Trophoblast cell (in vitro differentiated cells and primary cell): Measurements from ENCODE around the gene BEND6.

Experiments used
- DNase-seq, 2 donors: peaks; one replicate each; pipeline ENCODE4 v3.0.0-alpha.2; 2016
- H2AFZ ChIP-seq: 2 replicates; pipeline ENCODE4 v1.6.1; 2013; ENCODE audit warnings: low read length, moderate library complexity, mild to moderate bottlenecking; ENCODE audit not compliant: insufficient read depth, poor library complexity
- H2AK5ac ChIP-seq: 2 replicates; pipeline ENCODE4 v1.6.1; 2013; ENCODE audit warnings: mild to moderate bottlenecking, low read length
- H2BK120ac ChIP-seq: 2 replicates; pipeline ENCODE4 v1.6.1; 2013; ENCODE audit warnings: low read length, mild to moderate bottlenecking, moderate library complexity; ENCODE audit not compliant: insufficient read depth, poor library complexity
- H2BK12ac ChIP-seq: 2 replicates; pipeline ENCODE4 v1.6.1; 2013; ENCODE audit warnings: mild to moderate bottlenecking, low read length, moderate library complexity
- H2BK5ac ChIP-seq: 2 replicates; pipeline ENCODE4 v1.6.1; 2013; ENCODE audit warnings: low read length, low read depth, moderate library complexity, mild to moderate bottlenecking; ENCODE audit not compliant: poor library complexity
- H3K14ac ChIP-seq: 2 replicates; pipeline ENCODE4 v1.6.1; 2013; ENCODE audit warnings: mild to moderate bottlenecking, low read length
- H3K18ac ChIP-seq: 2 replicates; pipeline ENCODE4 v1.6.1; 2013; ENCODE audit warnings: mild to moderate bottlenecking, low read length
- H3K23ac ChIP-seq: 2 replicates; pipeline ENCODE4 v1.6.1; 2013; ENCODE audit warnings: low read length
- H3K27ac ChIP-seq: 2 replicates; pipeline ENCODE4 v1.5.1; 2013; ENCODE audit warnings: low read depth, mild to moderate bottlenecking, inconsistent platforms, low read length, moderate library complexity
- H3K27me3 ChIP-seq: 2 replicates; pipeline ENCODE4 v1.6.1; 2013; ENCODE audit warnings: inconsistent platforms, mild to moderate bottlenecking, low read length, moderate library complexity; ENCODE audit not compliant: insufficient read depth
- H3K36me3 ChIP-seq, 2 experiments: 1 replicate in 1 of 2; 2 replicates in 1 of 2; pipeline ENCODE4 v1.6.1; 2013; ENCODE audit warnings: low read length in 2 of 2, mild to moderate bottlenecking in 2 of 2, moderate library complexity in 1 of 2; ENCODE audit not compliant: insufficient read depth in 2 of 2, control insufficient read depth in 1 of 2
- H3K4ac ChIP-seq: 2 replicates; pipeline ENCODE4 v1.6.1; 2013; ENCODE audit warnings: low read depth, mild to moderate bottlenecking, low read length, moderate library complexity
- H3K4me1 ChIP-seq, 2 experiments: 1 replicate in 1 of 2; 2 replicates in 1 of 2; pipeline ENCODE4 v1.6.1; 2013; ENCODE audit warnings: low read length in 2 of 2, mild to moderate bottlenecking in 2 of 2, moderate library complexity in 1 of 2; ENCODE audit not compliant: insufficient read depth in 2 of 2, control insufficient read depth in 1 of 2
- H3K4me2 ChIP-seq: 2 replicates; pipeline ENCODE4 v1.6.1; 2013; ENCODE audit warnings: inconsistent platforms, mild to moderate bottlenecking, low read length, moderate library complexity
- H3K4me3 ChIP-seq: 2 replicates; pipeline ENCODE4 v1.5.1; 2013; ENCODE audit warnings: mild to moderate bottlenecking, low read depth, low read length, inconsistent platforms
- H3K79me1 ChIP-seq: one replicate; pipeline ENCODE4 v1.6.1; 2013; ENCODE audit warnings: low read length
- H3K79me2 ChIP-seq: 2 replicates; pipeline ENCODE4 v1.6.1; 2013; ENCODE audit warnings: low read length, mild to moderate bottlenecking; ENCODE audit not compliant: control insufficient read depth, insufficient read depth, poor library complexity
- H3K9ac ChIP-seq: 2 replicates; pipeline ENCODE4 v1.6.1; 2013; ENCODE audit warnings: mild to moderate bottlenecking, low read length
- H3K9me3 ChIP-seq: 2 replicates; pipeline ENCODE4 v1.6.1; 2013; ENCODE audit warnings: low read depth, mild to moderate bottlenecking, control low read depth, inconsistent platforms, low read length; ENCODE audit not compliant: insufficient read depth
- H4K12ac ChIP-seq: 2 replicates; pipeline ENCODE4 v1.6.1; 2013; ENCODE audit warnings: low read depth, mild to moderate bottlenecking, low read length, moderate library complexity
- H4K8ac ChIP-seq: 2 replicates; pipeline ENCODE4 v1.6.1; 2013; ENCODE audit warnings: low read depth, mild to moderate bottlenecking, low read length, moderate library complexity
- H4K91ac ChIP-seq: one replicate; pipeline ENCODE4 v1.6.1; 2013; ENCODE audit warnings: low read depth, mild to moderate bottlenecking, low read length, moderate library complexity
- WGBS: extraction: QIAGEN DNeasy Blood & Tissue Kit; methylation state at CpG from one replicate; pipeline ENCODE4 v1.1.7; 2013; ENCODE audit warnings: missing lambda C conversion rate; ENCODE audit not compliant: insufficient read length, insufficient coverage; ENCODE audit errors: extremely low coverage; 5-methylcytosine and 5-hydroxymethylcytosine counted together

BEND6 gene

DNA sequence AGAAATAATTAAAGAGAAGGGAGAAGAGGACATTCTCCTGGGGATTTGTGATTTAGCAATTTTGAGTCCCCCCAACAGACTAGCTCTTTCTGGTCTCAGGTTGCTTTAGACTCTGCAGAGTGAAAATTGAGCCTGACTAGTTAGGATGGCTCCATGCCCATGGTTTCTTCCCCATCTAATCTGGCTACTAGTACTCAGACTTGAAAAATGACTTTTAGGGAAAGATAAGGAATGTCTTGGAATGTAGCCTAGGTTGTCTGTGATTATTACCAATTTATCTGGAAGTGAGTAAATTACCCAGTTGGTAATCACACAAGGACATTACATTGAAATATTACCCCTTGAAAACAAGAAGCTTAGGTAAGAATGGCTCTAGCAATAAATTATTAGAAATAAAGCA is 4.2 kb downstream of the BEND6 start:
- no peak overlapping the region for H3K27ac ChIP-seq
- H2BK5ac ChIP-seq = no peak overlapping the region
- no peak overlapping the region for H3K14ac ChIP-seq
- DNase-seq = no peak
- H4K12ac ChIP-seq = no peak overlapping the region
- no peak overlapping the region for H3K23ac ChIP-seq
- no peak overlapping the region for H3K18ac ChIP-seq
- H4K8ac ChIP-seq = no peak overlapping the region
- no peak overlapping the region for H3K4me2 ChIP-seq
- no peak overlapping the region for H3K9ac ChIP-seq
- H2BK12ac ChIP-seq = no peak overlapping the region
- H3K79me2 ChIP-seq = peaks cover 4% of the 10 kb centered on the region
- no peak overlapping the region for H2BK120ac ChIP-seq
- H3K4me3 ChIP-seq = no peak overlapping the region
- peaks cover 9% of the 10 kb centered on the region for H3K79me1 ChIP-seq
- H3K36me3 ChIP-seq = no peaks in the 10 kb centered on the region
- H3K4me1 ChIP-seq = no peaks in the 10 kb centered on the region
- no peaks in the 10 kb centered on the region for H3K27me3 ChIP-seq
- no peaks in the 10 kb centered on the region for H3K9me3 ChIP-seq
- no peak overlapping the region for H3K4ac ChIP-seq
- H2AK5ac ChIP-seq = no peak overlapping the region
- no peak overlapping the region for H2AFZ ChIP-seq
- H4K91ac ChIP-seq = no peak overlapping the region

DNA sequence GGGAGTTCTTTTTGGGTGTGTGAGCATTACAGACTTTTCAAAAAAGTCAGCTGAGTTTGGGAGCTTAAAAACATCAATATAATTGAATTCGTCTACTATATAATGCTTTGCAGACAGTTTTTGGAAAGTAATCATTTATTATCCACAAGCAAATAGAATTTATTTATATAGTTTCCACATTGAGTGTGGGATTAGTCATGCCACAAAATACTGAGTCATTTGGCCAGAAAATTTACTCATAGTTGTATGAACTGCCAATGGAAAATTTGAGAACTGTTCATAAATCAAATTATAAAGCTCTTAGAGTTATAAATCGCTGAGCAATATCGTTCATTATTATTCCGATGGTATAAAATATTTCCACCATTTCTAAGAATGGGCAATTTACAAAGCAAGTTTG is 5.0 kb downstream of the BEND6 start:
- no CpG with 5 or more reads among the region's 4 CpGs for WGBS
- Histone ChIP-seq H2BK120ac (no peak overlapping the region), H4K8ac (no peak overlapping the region), H2AK5ac (no peak overlapping the region), H3K9ac (no peak overlapping the region), H3K79me1 (peaks cover 5% of the 10 kb centered on the region), H3K4ac (no peak overlapping the region), H3K14ac (no peak overlapping the region), H2BK12ac (no peak overlapping the region), H4K91ac (no peak overlapping the region), H3K18ac (no peak overlapping the region), H2AFZ (no peak overlapping the region), H3K4me3 (no peak overlapping the region), H3K23ac (no peak overlapping the region), H3K27ac (no peak overlapping the region), H3K9me3 (no peaks in the 10 kb centered on the region), H3K27me3 (no peaks in the 10 kb centered on the region), H3K79me2 (no peaks in the 10 kb centered on the region), H2BK5ac (no peak overlapping the region), H3K4me2 (no peak overlapping the region), H3K4me1 (no peaks in the 10 kb centered on the region), H4K12ac (no peak overlapping the region), H3K36me3 (no peaks in the 10 kb centered on the region)
- DNase-seq = no peak

GRCh38 chr6:56961151-56961550 is 6.2 kb downstream of the BEND6 start:
- no peak overlapping the region for H2BK12ac ChIP-seq
- H2AFZ ChIP-seq = no peak overlapping the region
- H3K9me3 ChIP-seq = no peaks in the 10 kb centered on the region
- no peaks in the 10 kb centered on the region for H3K79me1 ChIP-seq
- H2BK120ac ChIP-seq = no peak overlapping the region
- no peak overlapping the region for H3K4ac ChIP-seq
- no peak overlapping the region for H3K4me3 ChIP-seq
- H3K27ac ChIP-seq = no peak overlapping the region
- H4K91ac ChIP-seq = no peak overlapping the region
- H3K36me3 ChIP-seq = no peaks in the 10 kb centered on the region
- no peak overlapping the region for H3K18ac ChIP-seq
- no peak overlapping the region for H3K4me2 ChIP-seq
- no peak overlapping the region for H3K14ac ChIP-seq
- DNase-seq = no peak
- H2BK5ac ChIP-seq = no peak overlapping the region
- no peak overlapping the region for H4K12ac ChIP-seq
- H3K27me3 ChIP-seq = no peaks in the 10 kb centered on the region
- no peaks in the 10 kb centered on the region for H3K79me2 ChIP-seq
- H4K8ac ChIP-seq = no peak overlapping the region
- no peak overlapping the region for H2AK5ac ChIP-seq
- no peak overlapping the region for H3K9ac ChIP-seq
- no CpG with 5 or more reads among the region's 2 CpGs for WGBS
- H3K23ac ChIP-seq = no peak overlapping the region
- H3K4me1 ChIP-seq = no peaks in the 10 kb centered on the region

GRCh38 chr6:56962441-56962840 is 7.5 kb downstream of the BEND6 start:
- Histone ChIP-seq H3K9ac (no peak overlapping the region), H3K36me3 (no peaks in the 10 kb centered on the region), H3K27me3 (no peaks in the 10 kb centered on the region), H3K9me3 (no peaks in the 10 kb centered on the region), H2BK5ac (no peak overlapping the region), H2AK5ac (no peak overlapping the region), H3K14ac (no peak overlapping the region), H3K4me2 (no peak overlapping the region), H2BK120ac (no peak overlapping the region), H3K79me1 (no peaks in the 10 kb centered on the region), H2BK12ac (no peak overlapping the region), H3K4me1 (no peaks in the 10 kb centered on the region), H3K18ac (no peak overlapping the region), H3K79me2 (no peaks in the 10 kb centered on the region), H4K12ac (no peak overlapping the region), H3K4ac (no peak overlapping the region), H3K27ac (no peak overlapping the region), H4K91ac (no peak overlapping the region), H3K23ac (no peak overlapping the region), H3K4me3 (no peak overlapping the region), H4K8ac (no peak overlapping the region), H2AFZ (no peak overlapping the region)
- WGBS = no CpG with 5 or more reads among the region's 2 CpGs
- no peak for DNase-seq

- no peaks in the 10 kb centered on the region for H3K79me1 ChIP-seq
- H2BK5ac ChIP-seq = no peak overlapping the region
- H3K18ac ChIP-seq = no peak overlapping the region
- no peaks in the 10 kb centered on the region for H3K36me3 ChIP-seq
- no peak overlapping the region for H3K27ac ChIP-seq
- no peak overlapping the region for H3K9ac ChIP-seq
- H3K27me3 ChIP-seq = no peaks in the 10 kb centered on the region
- no peak overlapping the region for H4K8ac ChIP-seq
- no peaks in the 10 kb centered on the region for H3K4me1 ChIP-seq
- no peak overlapping the region for H4K12ac ChIP-seq
- H3K4me3 ChIP-seq = no peak overlapping the region
- no peak overlapping the region for H2AK5ac ChIP-seq
- DNase-seq = no peak
- no peak overlapping the region for H2BK120ac ChIP-seq
- no peak overlapping the region for H2BK12ac ChIP-seq
- H3K23ac ChIP-seq = no peak overlapping the region
- WGBS = no CpG with 5 or more reads among the region's 3 CpGs
- no peaks in the 10 kb centered on the region for H3K9me3 ChIP-seq
- no peak overlapping the region for H3K4ac ChIP-seq
- H3K4me2 ChIP-seq = no peak overlapping the region
- H4K91ac ChIP-seq = no peak overlapping the region
- H3K14ac ChIP-seq = no peak overlapping the region
- no peak overlapping the region for H2AFZ ChIP-seq
- no peaks in the 10 kb centered on the region for H3K79me2 ChIP-seq
Measured at GRCh38 chr6:56963043-56963442, 8.1 kb downstream of the BEND6 start.
